ENCODE measurements around the gene MUS81.
"Not testable (repeated sequence)": the region's sequence is repeated elsewhere in the genome, so short reads cannot be mapped to it uniquely, and the experiment has no call there.

Gene MUS81

DNA sequence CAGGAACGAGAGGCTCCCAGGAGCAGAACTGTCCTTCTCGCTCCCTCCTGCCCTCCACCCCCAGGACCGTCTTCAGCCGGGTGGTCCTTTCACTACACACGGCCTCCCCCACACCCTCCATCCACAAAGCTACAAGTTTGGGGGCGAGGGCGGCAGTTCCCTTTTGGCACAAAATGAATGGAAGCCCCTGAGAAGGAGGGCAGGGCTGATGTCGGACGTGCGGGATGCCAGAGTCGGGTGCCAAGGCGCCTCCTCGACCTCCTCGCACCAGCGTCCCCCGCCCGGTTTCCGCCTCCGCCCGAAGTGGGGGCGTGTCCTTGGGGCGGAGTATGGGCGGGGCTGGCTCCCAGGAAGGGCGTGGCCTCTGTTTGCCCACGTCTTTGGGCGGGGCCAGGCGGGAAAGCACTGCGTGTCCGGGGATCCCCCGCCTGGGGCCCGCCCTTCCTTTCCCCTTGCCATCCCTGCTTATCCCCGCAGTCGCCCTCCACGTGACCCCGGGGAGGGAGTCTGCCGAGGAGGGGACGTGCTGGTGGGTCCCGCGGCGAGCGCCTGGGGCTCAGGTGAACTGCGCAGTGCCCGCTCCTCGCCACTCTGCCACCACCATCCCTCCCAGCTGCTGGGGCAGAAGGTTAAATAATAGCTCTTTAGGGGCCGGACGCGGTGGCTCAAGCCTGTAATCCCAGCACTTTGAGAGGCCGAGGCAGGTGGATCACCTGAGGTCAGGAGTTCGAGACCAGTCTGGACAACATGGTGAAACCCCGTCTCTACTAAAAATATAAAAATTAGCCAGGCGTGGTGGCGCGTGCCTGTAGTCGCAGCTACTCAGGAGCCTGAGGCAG lies 13.3 kb downstream of the MUS81 start:
- DNase-seq = peak; percentile 97

DNA sequence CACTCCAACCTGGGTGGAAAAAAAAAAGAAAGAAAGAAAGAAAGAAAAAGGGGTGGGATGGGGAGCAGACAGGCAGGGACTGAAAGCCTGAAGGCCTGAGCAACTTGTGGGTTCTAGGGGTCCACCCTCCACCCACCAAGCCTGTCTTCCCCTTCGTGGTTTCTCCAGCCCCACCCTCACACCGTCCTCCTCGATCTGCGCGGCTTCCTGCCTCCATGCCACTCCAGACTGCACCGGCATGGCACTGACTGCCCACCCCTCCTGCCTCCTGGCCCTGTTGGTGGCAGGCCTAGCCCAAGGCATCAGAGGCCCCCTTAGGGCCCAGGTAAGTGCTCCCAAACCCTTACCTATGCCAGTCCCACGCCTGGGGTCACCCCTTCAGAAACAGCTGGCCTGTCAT lies 19.4 kb downstream of the MUS81 start, which contains the start of gene CTSW:
Gene CTSW (plus strand): TSS at position 221 of the 400 bp plus-strand sequence. CDS start 18 bp downstream, at position 239.
- DNase-seq = no peak

DNA sequence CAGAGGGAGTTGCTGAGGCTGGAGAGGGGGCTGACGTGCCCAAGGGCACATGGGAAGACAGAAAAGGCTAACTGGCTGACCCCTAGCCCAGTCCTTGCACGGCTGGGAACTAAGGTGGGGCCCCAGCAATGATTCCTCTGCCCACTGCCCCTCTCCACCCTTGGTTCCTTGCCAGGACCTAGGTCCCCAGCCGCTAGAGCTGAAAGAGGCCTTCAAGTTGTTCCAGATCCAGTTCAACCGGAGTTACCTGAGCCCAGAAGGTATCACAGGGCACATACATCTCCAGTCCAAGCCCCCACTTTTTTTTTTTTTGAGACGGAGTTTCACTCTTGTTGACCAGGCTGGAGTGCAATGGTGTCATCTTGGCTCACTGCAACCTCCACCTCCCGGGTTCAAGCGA lies 19.8 kb downstream of the MUS81 start:
- DNase-seq = no peak

DNA sequence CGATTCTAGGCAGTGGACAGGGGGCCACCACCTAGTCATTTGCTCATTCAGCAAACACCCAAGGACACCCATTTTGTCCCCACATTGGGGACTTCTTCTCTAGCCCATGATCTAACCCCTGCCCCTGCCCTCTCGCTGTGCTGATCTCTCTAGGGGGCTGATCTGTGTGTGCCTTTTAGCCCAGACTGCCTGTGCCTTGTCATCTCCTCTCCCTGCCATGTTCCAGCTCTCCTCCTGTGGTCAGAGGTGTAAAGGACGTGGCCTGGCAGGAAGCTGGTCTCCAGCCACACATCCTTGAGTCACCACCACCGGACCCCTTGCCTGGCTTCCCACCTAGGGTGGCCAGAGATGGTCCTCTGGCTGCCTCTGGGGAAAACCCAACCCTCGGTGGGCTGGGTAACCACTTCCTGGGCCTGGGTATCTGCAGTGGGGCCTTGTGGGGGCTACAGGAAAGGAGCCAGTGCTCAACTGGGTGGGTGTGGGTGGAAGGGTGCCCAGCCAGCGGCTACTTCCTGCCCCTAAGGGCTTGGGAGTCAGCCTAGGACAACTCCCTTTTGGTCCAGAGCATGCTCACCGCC lies 20.7 kb downstream of the MUS81 start:
- no peak for DNase-seq

DNA sequence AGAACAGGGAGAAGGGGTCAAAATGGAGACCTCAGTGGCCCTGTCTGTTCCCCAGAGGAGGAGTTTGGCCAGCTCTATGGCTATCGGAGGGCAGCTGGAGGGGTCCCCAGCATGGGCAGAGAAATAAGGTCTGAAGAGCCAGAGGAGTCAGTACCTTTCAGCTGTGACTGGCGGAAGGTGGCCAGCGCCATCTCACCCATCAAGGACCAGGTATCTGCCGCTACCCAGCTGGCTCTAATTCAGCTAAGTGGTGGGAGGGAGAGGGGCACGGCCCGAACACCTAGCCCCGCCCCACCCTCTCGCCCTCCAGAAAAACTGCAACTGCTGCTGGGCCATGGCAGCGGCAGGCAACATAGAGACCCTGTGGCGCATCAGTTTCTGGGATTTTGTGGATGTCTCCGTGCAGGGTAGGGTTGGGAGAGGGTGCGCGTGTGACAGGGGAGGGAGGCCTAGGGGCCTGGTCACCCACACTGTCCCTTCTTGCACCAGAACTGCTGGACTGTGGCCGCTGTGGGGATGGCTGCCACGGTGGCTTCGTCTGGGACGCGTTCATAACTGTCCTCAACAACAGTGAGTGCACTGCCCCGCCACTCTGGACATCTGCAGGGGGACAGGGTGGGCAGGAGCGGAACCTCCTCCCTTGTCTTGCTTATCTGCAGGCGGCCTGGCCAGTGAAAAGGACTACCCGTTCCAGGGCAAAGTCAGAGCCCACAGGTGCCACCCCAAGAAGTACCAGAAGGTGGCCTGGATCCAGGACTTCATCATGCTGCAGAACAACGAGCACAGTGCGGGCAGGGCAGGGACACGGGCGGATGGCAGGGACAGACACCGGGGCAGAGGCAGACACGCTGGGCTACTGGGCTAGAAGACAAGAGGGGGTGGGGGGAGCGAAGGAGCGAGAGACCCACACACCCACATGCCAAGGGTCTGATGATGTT lies 22.2 kb downstream of the MUS81 start:
- no peak for DNase-seq

DNA sequence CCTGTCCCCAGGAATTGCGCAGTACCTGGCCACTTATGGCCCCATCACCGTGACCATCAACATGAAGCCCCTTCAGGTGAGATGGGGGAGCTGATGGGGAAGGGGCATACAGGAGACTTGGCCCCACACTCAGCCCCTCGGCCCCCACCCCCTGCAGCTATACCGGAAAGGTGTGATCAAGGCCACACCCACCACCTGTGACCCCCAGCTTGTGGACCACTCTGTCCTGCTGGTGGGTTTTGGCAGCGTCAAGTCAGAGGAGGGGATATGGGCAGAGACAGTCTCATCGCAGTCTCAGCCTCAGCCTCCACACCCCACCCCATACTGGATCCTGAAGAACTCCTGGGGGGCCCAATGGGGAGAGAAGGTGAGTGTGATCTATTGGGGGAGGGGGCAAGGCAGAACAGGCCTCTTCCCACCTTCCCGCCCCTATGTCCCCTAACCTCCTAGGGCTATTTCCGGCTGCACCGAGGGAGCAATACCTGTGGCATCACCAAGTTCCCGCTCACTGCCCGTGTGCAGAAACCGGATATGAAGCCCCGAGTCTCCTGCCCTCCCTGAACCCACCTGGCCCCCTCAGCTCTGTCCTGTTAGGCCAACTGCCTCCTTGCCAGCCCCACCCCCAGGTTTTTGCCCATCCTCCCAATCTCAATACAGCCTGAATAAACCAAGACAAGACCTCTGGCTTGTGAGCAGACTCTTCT lies 23.0 kb downstream of the MUS81 start:
- DNase-seq = no peak

DNA sequence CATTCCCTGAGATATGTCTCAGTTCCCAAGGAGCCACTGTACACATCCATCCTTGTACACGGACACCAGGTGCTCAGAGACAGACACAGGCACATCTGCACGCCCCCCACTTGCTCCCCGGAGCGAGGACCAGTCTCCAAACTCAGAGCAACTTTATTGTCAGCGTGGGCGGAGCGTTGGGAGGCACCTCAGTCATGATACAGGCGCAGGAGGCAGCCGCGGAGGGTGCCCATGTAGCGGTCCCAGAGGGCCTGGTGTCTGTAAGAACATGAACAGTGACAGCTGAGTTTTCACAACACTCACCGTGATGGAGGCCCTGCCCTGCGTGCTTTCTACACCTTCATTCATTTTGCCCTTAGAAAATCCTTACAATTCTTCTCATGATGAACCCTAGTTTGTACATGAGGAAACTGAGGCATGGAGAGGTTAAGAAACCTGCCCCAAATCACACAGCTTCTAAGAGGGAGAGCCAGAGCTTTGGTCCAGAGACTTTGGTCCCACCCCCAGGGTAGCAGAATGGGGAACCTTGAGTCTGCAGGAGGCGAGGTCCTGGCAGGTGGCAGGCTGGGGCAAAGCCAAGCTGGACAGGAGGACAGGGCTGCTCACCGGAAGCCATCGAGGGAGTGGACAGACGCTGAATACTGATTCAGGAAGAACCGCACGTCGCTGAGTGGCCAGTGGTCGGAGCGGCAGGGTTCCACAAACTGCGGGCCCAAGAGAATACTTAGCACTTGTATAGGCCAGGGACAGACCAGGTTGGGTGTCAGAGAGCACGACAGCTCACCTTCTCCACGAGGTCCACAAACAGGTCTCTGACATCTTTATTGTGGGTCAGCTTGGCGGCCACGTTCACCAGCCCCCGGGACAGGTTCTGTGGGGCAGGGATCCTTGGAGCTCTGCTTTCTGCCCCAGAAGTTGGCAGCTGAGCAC lies 23.8 kb downstream of the MUS81 start:
- DNase-seq = no peak

DNA sequence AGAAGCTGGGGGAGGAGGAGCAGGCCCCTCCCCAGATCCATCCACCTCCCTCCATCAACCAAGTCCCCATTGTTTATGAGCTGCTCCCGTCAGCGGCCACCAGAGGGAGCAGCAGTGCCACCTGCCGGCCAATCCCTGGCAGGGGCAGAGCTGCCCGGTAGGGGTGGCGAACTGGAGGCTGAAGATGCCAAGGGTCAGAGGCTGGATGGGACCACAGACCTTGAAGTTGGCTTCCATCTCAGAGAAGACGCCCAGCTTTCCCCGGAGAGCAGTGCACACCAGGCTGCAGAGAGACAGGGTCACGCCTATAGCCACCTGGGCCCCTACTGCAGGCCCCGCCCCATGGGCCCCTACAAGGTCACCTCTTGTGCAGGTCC lies 24.5 kb downstream of the MUS81 start:
- peak; percentile 73 for DNase-seq

DNA sequence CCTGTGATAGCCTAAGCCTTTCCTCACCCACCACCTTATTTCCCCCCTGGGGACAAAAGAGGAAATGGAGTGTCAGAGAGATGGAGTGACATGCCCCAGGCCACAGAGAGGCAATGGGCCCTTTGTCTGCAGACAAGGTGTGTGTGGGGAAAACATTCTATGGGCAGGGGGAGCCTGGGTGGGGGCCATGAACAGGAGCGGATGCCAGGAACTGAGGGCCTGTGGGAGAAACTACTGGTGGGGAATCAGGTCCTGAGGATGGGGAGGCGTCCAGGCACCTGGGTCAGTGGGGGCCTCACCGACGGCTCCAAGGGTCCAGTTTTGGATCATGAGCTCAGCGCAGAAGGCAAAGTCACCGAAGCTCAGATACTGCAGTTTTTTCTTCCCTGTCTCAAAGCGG lies 25.0 kb downstream of the MUS81 start:
- no peak for DNase-seq

DNA sequence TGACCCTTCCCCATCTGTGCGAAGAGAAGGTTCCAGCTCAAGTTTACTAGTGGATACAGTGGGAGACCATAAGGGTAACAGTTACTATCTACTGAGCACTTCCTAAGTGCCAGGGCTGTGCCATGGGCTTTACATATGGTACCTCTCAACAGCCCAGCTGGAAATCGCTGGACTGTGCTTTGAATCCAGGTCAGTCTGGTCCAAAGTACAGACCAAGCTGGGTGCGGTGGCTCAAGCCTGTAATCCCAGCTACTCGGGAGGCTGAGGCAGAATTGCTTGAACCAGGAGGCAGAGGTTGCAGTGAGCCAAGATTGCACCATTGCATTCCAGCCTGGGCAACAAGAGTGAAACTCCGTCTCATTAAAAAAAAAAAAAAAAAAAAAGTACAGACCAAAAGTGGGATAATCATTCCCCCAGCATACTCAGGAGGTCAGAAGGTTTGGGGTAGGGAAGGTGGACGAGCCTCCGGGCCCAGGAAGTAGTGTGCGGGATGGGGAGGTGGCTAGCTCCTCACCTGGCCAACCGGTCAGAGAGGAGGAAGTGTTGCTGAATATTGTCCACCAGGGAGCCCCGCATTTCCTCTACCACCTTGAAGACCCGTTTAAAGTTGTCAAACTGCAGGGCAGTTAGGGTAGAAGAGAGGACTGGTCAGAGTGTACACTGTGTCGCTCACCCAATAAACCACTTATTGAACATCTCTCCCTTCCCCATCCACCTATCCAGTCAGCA lies 25.7 kb downstream of the MUS81 start:
- no peak for DNase-seq

DNA sequence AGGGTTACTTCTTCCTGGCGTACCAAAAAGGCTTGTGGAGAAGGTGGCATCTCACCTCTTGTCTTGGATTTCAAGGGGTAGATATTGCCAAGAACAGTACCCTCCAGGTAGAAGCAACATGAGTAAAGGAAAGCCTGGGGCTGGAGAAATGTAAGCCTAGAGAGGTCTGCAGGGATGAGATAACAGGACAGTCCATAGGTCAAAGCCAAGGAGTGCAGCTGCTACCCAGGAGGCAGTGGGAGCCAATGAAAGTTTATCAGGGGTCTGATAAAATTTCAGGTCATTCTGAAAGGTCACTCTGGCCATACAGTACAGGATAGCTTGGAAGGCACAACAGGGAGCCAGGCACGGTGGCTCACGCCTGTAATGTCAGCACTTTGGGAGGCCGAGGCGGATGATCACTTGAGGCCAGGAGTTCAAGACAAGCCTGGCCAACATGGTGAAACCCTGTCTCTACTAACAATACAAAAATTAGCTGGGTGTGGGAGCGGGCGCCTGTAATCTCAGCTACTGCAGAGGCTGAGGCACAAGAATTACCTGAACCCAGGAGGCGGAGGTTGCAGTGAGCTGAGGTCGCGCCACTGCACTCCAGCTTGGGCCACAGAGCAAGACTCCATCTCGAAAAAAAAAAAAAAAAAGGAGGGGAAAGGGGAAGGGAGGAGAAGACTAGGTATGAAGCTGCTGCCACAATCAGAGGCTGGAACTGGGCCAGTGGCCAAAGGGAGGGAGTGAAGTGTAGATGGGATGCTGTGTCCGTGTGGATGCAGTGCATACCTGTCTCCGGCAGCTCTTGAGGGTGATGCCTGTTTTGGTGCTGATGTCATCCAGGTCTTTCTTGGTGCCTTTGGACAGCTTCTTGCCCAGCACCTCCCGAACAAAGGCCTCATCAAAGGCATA lies 26.8 kb downstream of the MUS81 start:
- no peak for DNase-seq

DNA sequence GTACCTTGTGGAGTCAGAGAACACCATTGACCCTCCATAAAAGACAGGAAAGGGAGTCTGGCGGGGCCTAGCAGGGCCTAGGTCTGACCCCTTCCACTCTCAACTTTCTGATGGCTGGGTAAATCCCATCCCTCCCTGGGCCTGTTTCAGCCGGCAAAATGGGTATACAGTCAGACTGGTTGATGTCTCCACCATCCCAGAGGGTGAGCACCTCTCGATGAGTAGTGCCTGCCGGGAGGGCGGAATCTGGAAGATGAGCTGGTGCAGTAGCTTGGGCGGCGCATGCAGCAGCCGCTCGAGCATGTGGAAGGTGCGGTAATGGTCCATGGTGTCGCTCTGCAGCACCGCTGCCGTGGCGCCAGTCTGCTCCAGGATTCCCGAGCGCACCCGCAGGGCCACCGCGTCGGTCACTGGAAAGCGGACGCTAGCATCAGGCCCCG lies 27.5 kb downstream of the MUS81 start:
- no peak for DNase-seq

DNA sequence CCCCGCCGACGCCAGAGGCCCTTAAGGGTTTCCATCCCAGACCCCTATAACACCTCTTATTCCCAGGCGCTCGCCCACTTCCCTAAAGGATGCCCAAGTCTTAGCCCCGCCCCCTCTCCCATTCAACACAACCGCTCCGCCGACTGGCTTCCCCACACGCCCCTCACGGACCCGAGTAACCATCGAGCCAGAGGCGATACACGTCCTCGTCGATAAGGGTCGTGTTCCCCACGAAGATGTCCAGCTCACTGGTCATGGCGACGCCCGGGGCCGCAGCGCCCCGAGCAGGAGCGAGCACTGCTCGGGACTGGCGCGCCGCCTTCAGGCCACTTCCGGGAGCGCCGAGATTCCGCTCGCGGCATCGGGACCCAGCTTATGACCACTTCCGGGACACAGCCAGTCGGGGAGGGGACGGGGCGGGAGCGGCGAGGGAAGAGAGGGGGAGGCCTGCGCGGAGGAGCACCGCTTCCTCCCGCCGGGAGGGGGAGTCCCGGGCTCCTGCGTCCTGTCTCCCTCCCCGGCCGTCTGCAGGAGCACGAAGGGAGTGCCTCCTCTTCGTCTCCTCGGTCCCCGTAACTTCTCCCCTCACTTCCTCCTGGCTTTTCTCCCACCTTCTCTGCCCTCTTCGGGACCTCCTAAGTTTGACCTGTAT lies 28.1 kb downstream of the MUS81 start, which contains the start of gene FIBP:
Gene FIBP (minus strand): TSS at position 309 of the 652 bp plus-strand sequence. CDS start 53 bp downstream, at position 256.
- DNase-seq = peak; percentile 89

DNA sequence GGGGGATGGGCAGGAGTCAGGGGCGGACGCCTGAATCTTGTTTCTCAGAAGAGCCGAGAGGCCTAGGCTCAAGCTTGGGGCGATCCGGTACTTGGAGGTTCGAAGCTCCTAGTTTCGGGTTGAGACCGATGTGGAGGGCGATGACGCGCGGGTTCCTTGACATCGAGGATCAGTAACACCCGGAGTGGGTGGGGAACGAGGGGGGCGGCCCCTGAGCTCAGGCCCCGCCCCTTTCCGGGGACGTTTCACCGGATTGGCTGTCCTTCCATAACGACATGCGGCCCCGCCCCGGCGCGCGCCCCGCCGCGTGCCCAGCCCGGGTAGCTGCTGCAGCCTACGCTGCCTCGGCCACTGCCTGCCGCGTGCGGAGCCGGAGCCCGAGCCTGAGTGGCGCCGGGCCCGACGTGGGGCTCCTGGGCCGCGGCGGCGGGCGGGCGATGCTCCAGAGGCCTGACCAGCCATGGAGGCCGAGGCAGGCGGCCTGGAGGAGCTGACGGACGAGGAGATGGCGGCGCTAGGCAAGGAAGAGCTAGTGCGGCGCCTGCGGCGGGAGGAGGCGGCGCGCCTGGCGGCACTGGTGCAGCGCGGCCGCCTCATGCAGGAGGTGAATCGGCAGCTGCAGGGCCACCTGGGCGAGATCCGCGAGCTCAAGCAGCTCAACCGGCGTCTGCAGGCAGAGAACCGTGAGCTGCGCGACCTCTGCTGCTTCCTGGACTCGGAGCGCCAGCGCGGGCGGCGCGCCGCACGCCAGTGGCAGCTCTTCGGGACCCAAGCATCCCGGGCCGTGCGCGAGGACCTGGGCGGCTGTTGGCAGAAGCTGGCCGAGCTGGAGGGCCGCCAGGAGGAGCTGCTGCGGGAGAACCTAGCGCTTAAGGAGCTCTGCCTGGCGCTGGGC lies 30.3 kb downstream of the MUS81 start, which contains the start of gene CCDC85B:
Gene CCDC85B (plus strand): TSS at position 350 of the 895 bp plus-strand sequence. CDS start 111 bp downstream, at position 461.
- DNase-seq = peak; percentile 99

DNA sequence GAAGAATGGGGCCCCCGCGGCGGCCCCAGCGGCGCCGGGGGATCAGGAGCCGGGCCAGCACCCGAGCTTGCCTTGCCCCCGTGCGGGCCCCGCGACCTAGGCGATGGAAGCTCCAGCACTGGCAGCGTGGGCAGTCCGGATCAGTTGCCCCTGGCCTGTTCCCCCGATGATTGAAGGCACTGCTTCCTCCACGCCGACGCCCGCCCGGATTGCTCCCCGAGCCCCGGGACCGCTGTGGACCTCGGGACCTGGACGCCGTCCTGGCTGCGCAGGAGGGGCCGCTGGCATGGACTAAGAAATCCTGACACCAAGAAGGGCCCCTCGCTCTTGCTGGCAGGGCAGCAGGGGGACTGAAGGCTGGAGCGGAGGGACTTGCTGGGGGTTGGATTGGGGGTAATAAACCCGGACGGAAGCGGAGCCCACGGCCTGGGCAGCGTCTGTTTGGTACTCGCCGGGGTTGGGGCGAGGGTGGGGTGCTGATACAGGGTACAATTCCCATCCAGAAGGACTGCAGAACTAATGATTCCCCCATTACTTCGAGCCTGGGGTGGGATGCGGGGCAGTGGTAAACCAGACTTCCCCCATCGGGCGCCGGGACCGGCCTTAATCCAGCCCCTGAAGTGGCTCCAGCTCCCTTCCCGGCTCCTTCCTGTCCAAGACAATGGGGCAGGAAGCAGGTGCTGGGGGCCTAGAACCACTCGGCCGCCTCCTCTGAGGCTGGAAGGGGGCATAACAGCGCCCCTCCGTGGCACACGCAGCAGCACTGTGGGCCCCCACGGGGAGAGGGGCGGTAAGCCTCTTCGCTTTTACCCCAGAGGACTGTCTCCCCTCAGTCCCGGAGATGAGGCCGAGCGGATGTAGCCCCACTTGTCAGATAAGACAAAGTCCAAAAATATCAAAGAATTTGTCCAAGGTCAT lies 31.2 kb downstream of the MUS81 start:
- no peak for DNase-seq

DNA sequence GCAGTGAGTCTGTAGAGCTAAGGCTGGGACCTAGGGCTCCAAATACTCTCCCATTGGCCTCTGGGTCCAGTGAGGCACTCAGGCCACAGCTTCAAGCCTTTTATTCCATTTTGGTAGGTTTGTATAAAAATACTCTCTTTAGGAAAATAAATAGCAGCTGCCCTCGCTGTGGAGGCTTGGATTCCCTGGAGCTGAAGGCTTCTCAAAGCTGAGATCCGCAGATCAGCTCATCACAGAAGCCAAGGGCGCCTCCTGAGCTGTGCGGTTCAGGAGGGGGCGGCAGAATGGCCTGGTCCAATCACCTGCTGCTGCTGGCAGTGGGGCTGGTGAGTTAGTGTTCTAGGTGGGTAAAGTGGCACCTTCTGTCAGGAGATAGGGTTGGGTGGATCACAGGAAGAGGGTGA lies 31.9 kb downstream of the MUS81 start:
- not testable (repeated sequence) for DNase-seq

Measured in activated T-cell treated with anti-CD3 and anti-CD28 coated beads for 4 hours (primary cell).